HG03097 (cell line): Measurements from ENCODE around the gene NENF.
"Not testable (repeated sequence)": the region's sequence is repeated elsewhere in the genome, so short reads cannot be mapped to it uniquely, and the experiment has no call there.

Experiments
- ATAC-seq: cut with Tn5 transposase; IDR thresholded peaks from one replicate; pipeline ENCODE4 v1.9.1; 2021; ENCODE audit not compliant: unreplicated experiment, low FRiP score

Gene NENF

DNA sequence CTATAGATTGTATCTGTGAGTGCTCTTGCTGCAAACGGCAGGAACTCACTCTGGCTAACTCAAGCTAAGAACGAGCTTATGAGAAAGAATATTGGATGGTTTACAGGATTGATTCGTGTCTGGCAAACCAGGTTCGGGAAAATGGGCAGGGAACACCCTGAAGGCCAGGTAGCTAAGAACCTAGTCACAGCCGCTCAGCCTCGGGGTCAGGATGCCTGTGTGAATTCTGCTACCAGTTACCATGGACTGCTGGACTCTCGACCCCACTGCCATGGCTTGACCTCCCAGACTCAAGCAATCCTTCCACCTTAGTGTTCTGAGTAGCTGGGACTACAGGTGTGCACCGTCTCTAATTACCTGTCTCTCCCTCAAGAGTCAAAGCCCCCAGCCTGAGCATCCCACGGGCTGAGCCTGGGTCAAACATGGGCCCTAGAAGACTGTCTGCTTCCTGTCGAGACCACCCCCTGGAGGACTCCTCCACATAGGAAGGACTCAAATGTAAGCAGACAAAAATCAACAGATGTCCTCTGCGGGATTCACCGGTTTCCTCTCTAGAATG lies 45.8 kb downstream of the NENF start:
- no peak for ATAC-seq

- ATAC-seq, result no peak
Observed at GRCh38 chr1:212479188-212479587, 46.5 kb downstream of the NENF start.

GRCh38 chr1:212480711-212481437 lies 48.2 kb downstream of the NENF start:
- ATAC-seq, result not testable (repeated sequence)

GRCh38 chr1:212481438-212481767 lies 48.7 kb downstream of the NENF start:
- ATAC-seq, result no peak

DNA sequence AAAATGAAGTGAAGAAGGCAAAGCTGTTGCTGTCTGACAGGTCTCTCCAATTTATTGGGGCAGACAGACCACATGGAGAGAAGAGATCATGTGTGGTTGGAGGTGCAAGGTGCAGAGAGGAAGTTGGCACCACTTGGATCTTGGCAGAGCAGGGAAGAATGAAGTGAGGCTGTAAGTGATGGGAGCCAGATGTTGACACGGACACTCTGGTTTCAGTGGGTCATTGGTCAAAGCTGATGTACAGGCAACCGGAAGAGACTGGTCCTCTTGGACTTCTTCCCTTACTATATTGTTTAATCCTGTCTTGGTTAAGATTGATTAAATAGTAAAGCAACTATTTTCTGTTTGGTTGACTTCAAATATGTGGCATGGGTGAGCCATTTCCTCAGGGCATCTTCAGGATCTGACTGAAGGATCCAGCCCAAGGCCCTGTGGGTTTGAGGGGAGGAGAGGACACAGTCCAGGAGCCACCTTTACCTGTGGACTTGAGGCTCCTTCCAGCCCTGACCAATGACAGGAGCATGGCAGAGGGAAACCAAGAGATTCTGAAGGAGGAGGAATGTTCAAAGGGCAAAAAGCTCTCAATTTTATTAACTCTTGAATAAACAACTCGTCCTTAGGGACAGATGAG lies 49.4 kb downstream of the NENF start:
- ATAC-seq, result no peak

DNA sequence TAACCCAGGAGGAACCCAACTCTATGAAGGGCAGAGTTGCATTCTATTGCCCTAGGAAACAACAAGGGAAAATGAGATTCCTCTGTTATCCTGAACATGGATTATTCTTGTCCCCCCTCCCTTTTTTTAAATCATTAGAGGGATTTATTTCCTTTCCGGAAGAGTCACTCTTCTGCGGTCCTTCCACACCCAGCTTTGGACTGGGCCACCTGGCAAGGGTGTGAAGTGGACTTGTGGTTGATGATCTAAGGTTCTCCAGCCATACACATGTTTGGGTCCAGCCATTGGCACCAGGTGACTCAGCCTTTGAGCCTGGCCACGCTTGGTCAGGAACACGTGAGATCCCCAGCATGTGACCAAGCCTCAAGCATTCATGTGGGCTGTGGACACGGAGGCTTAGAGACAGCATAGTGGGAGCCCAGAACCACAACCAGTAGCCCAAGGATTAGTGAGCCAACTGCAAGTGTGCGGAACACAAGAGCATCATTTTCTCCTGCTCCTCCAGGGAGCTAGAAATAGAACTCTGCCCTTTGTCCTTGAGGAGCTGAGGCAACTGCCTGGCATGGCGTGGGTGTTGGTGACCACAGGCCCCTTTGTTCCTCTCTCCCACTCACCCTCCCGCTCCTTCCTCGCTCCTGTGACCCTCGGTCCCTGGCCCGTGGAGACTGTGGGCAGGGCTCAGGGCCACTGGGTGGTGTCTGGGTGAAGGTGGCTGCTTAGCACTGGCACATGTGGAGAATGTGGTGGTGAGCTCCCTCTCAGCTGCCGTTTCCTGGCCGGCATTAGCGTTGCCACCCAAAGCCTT lies 50.1 kb downstream of the NENF start:
- ATAC-seq, result no peak

DNA sequence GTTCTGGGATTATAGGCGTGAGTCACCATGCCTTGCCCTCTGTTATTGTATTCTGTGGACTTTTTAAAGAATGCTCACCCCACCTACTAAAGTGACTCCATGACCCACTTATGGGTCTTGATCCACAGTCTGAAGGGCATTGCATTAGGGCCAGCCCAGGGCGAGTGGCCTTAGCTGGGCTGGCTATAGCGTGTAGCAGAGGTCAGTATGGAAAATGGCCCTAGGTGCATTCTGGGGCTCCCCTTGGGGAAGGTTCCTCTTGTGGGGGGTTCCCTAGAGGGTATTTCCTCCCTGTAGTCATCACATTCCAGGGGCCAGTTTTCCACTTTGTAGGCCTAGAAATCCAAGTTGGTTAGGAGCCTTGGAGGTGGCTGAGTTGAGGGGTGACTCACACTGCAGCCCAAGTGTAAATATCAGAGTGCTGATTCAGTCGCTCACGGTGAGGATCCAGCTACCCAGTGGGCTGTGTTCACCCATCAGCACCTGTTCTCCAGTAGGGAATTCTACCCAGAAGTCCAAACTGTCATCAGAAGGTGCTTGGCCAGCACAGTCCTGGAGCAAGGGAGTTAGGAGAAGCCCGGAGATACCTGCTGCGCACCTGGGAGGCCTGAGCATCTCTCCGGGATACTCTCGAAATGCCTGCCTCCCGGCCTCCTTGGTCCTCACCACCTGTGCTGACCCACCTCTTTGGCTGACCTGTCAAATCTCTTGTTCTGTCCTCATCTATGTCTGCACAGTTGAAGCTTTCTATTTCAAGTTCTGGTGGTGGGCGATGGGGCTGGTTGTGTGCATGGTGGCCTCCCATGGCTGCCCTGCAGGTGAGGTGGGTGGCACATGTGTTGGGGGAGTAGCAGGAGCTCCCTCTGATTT lies 52.2 kb downstream of the NENF start:
- ATAC-seq, result no peak

DNA sequence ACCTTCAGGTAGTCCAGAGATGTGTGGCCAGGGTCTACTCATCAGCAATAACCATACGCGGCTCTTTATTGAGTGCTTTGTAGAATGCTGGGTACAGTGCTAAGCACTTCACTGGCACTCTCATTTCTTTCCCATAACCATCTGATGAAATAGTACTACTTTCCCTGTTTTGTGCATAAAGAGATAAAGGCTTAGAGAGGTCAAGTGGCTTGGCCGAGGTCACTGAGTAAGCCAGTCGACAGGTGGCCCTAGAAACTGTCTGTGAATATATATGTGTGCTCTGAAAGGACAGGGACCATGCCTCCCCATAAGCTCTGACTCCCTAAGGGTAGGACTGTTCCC lies 52.8 kb downstream of the NENF start:
- no peak for ATAC-seq

DNA sequence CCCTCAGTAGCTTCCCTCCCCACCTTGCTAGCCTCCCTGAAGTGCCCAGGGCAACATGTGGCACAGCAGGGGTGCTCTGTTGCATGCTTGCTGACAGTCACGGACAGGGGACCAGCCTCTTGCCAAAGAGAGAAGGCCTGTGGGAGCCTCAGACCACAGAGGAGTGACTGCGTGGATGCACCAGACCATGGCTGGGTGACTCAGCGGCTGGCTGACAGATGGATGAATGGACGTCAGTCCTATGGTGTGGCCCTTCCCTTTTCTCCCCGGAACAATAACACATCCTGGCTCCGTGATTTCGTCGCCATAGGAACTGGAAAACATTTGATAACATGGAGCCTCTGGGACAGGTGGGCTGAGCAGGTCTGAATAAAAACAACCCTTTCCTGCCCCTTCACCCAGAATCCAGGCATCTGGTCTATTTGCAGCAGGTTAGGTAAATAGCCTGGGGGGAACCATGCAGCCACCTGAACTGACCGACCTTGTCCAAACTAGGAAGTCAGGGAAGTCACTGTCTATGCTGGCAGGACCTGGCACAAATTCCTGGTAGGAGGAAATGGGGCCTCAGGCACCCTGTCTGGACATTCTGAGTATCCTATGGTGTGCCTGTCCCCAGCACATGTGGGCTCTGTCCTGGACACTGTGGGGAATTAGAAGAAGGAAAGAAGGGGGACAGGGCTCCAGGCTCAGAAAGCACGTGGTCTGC lies 53.3 kb downstream of the NENF start:
- ATAC-seq, result no peak

DNA sequence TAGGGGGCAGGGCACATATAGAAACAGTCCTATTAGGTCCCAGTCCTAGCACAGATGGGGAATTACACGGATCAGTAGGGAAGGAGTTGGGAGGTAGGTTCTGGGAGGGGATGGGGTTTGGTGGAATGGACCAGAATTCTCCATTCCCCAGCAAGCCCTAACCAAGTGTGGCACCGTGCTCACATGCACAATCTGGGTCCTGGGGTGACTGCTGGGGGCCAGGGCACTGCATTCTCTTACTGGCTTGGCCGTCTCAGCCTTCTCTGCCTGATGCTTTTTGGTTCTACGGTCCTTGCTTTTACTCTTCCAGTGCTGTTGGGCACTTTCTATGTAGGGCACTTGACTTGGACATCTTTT lies 53.9 kb downstream of the NENF start:
- no peak for ATAC-seq

DNA sequence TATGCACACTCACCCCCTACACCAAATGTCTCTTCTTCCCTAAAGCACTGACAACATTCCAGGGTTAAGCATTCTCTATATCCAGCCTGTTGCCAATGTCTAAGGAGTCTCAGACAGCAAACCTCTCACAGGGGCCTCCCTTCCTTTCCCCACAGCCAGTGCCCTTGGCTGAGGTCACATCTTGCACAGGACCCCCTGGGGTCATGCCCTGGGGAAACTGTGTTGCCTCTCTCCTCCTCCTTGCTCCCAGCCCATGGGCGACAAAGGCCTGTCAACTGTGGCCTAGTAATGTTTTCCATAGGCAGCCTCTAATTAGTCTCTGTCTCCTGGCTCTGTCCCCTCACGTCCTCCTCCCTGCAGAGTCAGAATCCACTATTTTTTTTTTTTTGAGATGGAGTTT lies 54.6 kb downstream of the NENF start:
- ATAC-seq, result no peak

GRCh38 chr1:212487774-212488435 lies 55.2 kb downstream of the NENF start:
- ATAC-seq, result no peak

DNA sequence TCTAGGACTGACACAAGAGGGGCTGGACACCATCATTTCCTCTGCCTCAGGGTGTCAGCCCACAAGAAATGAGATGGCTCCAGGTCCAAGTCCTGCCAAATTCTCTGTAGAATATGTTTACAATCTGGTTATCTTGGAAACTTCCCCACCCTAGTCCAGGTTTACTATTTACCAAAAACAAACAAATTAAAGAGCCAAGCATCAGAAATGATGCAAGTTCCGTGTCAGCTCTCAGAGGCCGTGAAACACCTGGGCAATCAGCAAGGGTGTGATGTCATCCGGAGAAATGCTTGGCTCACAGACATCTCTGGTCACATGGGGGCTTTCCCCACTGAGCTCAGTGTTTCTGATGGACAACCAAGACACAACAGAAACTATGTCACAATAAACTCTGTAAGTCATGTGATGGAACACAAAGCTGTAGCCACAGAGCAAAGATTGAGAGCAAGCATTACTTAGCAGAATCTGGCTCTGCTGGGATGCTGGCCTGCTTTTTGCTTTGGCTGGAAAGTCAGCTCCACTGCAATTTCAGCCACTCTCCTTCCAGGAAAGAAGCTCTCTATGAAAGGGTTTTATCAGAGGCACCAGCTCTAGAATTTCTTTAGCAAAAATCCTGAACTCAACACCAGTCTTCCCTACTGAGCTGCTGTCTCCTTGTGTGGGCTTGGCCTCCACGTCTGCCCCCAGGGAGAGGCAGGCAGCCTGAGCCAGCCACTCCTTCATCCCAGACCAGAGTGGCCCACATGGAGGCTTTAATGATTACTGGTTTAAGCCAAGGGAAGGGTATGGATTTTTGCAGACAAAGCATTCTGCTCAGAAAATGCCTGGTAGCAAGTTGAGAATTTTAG lies 55.9 kb downstream of the NENF start:
- ATAC-seq, result peak; percentile 66

DNA sequence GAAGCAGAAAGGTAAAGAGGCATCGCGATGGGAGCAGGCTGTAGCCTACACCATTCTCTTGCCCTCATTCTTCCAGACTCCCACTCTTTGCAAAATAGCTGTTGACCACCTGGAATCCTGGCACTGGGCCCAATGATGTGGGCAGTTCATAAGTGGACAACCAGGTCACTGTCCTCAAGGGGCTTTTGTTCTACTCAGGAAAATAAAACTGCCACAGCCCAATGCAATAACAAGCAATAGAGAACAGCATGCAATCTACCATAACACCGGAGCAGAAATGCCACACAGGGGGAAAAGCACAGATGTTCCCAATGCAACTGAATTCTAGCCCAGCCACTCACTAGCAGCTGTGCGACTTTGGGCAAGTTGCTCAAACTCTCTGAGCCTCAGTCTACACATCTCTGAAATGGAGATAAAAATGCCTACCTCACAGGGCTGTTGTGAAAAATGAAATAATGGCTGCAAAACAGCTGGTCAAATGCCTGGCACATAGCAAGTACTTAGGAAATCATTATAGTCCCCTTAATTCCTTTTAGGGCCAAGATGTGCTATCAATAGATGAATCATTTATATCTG lies 56.7 kb downstream of the NENF start:
- no peak for ATAC-seq

DNA sequence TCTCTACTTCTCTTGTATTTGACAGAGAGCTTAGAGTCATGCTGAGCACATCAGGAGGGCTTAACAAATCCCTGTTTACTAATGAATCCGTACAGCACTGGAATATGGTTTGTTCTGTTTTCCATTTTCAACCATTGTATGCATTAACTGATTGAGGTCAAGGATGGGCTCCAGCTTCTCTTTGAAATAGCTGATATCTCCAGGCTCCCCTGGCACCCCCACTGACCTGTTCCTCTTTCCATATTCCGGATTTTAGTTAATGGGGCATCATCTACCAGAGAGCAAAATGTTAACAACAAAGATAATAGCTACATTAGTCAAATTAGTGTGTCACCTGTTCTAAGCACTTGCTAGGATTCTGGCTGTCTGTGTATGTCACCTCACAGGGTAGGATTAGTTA lies 57.6 kb downstream of the NENF start:
- ATAC-seq, result no peak

- no peak for ATAC-seq
Observed at GRCh38 chr1:212491454-212491853, 58.7 kb downstream of the NENF start.
